Measurements from ENCODE around the gene PACS2. TPM values are rescaled to one million over a fixed set of nuclear protein-coding genes. Genes with fewer than 3 reads are reported as not detected.
"Not testable (repeated sequence)": the region's sequence is repeated elsewhere in the genome, so short reads cannot be mapped to it uniquely, and the experiment has no call there.

Gene PACS2
- total RNA-seq, 2 experiments from 2014 or later, result 32.9 to 38.5 TPM

DNA sequence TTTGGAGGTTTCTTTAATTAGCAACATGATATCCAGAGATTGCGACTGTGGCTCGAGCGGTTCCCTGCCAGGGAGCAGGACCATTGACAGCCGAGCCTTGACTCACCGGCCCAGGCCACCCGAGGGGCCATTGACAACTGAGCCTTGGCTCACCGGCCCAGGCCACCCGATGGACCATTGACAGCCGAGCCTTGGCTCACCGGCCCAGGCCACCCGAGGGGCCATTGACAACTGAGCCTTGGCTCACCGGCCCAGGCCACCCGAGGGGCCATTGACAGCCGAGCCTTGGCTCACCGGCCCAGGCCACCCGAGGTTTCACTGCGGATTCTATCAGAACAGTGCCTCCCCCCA is 13.1 kb downstream of the PACS2 start:
- ATAC-seq; DNase-seq; H3K27ac Mint-ChIP-seq; H3K4me3 Mint-ChIP-seq; CTCF ChIA-PET; H3K36me3 Mint-ChIP-seq (ENCODE audit: low read depth); POLR2A ChIA-PET; H3K9me3 Mint-ChIP-seq (ENCODE audit: insufficient read depth); H3K27me3 Mint-ChIP-seq (ENCODE audit: low read depth): not testable (repeated sequence)
- H3K4me1 Mint-ChIP-seq (ENCODE audit: low read depth), result peaks cover 30% of the 10 kb centered on the region

DNA sequence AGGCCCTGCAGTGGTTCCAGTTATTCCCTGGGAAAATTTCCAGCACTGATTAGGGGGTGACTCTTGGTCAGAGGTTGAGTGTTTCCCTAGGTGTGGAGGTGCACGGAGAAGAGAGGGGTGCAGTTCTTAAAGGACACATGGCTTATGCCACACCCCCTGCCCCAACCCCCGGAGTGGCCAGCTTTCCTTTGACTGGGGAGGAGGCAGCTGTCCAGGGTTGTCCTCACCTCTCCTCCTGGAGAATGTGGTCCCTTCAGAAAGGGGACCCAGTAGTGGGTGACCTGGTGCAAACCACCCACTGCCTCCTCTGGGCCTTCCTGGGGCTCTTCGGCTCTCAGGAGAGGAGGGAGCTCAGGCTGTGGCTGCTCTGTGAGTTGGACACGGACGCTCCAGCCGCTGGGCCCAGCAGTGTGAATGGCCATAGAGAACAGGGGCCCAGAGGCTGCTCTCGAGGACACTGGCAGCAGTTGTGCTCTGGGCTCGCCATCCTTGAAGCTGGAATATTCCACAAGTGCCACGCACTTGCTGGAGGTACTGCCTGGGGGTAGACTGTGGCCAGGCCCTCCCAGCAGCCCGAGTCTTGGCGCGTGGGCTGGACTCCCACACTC is 13.6 kb downstream of the PACS2 start:
- CTCF ChIA-PET, result no interaction called here

GRCh38 chr14:105328678-105329390 is 14.3 kb downstream of the PACS2 start:
- Mint-ChIP-seq H3K36me3 (ENCODE audit: low read depth) (no peaks in the 10 kb centered on the region), H3K9me3 (ENCODE audit: insufficient read depth) (no peaks in the 10 kb centered on the region), H3K27ac (no peak overlapping the region), H3K27me3 (ENCODE audit: low read depth) (no peaks in the 10 kb centered on the region), H3K4me1 (ENCODE audit: low read depth) (peaks cover 33% of the 10 kb centered on the region), H3K4me3 (no peak overlapping the region)
- CTCF ChIA-PET, result no interaction called here
- ATAC-seq (no peak), DNase-seq (no peak)
- POLR2A ChIA-PET, result no interaction called here

More for the DNA sequence above, 13.6 kb downstream of the PACS2 start:
- POLR2A ChIA-PET, result no interaction called here
- DNase-seq, result no peak
- Mint-ChIP-seq H3K27ac (no peak overlapping the region), H3K4me1 (ENCODE audit: low read depth) (peaks cover 33% of the 10 kb centered on the region), H3K27me3 (ENCODE audit: low read depth) (no peaks in the 10 kb centered on the region), H3K4me3 (no peak overlapping the region), H3K36me3 (ENCODE audit: low read depth) (no peaks in the 10 kb centered on the region), H3K9me3 (ENCODE audit: insufficient read depth) (no peaks in the 10 kb centered on the region)
- ATAC-seq, result no peak

DNA sequence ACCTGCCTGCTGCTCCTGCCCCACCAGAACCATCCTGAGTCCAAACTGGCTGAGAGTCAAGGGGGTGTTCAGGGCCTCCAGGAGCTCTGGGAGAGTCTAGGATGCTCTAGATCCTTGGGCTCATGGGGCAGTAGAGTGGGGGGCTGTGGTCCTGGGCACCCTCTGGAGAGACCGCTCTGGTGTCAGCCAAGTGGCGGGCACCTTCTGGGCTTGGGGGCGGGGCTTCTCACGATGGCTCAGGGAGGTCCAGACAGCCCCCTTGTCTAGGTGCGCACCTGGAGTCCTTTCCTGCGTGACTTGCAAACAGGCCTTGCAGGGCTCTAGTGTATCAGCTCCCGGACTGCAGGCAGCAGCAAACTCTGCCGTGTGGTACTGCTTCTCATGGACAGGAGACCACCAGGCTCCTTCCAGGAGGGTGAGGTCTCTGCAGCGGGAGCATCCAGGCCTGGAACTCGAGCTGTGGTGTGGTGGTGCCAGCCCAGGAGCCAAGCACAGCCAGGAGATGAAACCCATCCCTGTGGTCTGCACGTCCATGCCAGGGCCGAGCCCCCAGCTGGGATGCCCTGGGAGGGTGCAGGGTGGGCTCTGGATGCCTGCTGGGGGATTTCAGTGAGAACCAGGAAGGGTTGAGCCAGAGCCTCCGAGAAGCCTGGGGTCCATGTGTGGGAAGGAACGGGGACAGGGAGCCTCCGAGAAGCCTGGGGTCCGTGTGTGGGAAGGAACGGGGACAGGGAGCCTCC is 15.0 kb downstream of the PACS2 start:
- H3K27ac Mint-ChIP-seq, result no peak overlapping the region
- H3K4me3 Mint-ChIP-seq, result no peak overlapping the region
- ChIA-PET CTCF (no interaction called here), POLR2A (no interaction called here)
- ATAC-seq (no peak), DNase-seq (no peak)
- peaks cover 33% of the 10 kb centered on the region for H3K4me1 Mint-ChIP-seq (ENCODE audit: low read depth)
- H3K36me3 Mint-ChIP-seq (ENCODE audit: low read depth), result no peaks in the 10 kb centered on the region
- H3K27me3 Mint-ChIP-seq (ENCODE audit: low read depth), result no peaks in the 10 kb centered on the region
- H3K9me3 Mint-ChIP-seq (ENCODE audit: insufficient read depth), result no peaks in the 10 kb centered on the region

GRCh38 chr14:105330491-105330895 is 15.9 kb downstream of the PACS2 start:
- Mint-ChIP-seq H3K27ac (no peak overlapping the region), H3K4me1 (ENCODE audit: low read depth) (peaks cover 33% of the 10 kb centered on the region), H3K9me3 (ENCODE audit: insufficient read depth) (no peaks in the 10 kb centered on the region), H3K36me3 (ENCODE audit: low read depth) (no peaks in the 10 kb centered on the region), H3K27me3 (ENCODE audit: low read depth) (no peaks in the 10 kb centered on the region), H3K4me3 (no peak overlapping the region)
- DNase-seq (no peak), ATAC-seq (no peak)
- POLR2A ChIA-PET, result no interaction called here
- CTCF ChIA-PET, result no interaction called here

DNA sequence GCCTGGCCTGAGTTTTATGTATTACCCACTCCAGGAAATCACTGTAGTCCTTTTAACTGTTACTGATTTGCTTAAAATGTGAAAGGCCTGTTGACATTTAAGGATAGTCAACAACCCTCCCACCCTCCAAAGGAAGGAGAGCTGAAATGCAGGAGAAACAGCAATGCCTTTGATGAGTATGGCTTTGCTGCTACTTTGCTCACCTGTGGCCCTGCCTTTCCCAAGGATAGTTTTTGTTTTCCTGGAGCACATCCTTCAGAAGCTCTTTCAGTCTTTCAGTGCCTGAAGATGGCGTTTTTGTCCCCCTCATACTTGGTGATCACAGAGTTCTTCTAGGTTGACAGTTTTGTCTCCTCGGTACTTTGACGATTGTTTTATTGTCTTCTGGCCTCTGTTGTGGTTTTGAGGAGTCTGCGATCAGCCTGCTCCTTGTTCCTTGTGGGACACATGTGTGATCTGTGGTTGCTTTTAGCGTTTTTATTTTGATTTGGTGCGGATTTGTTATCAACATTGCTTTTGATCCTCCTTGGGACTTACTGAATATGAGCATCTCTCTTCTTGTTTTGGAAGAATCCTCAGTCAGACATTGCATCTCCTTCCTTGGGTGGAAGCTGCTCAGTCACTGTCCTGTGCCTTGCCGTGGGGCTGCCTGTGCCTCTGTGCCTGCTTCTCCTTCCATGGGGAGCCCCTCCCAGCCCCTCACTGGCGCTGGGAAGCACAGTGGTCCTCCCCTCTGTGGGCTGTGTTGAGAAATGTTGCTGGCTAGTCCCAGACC is 17.2 kb downstream of the PACS2 start:
- Mint-ChIP-seq H3K36me3 (ENCODE audit: low read depth) (no peaks in the 10 kb centered on the region), H3K27me3 (ENCODE audit: low read depth) (no peaks in the 10 kb centered on the region), H3K4me3 (no peak overlapping the region), H3K4me1 (ENCODE audit: low read depth) (peaks cover 33% of the 10 kb centered on the region), H3K9me3 (ENCODE audit: insufficient read depth) (no peaks in the 10 kb centered on the region), H3K27ac (peak overlapping the region; percentile 28)
- CTCF ChIA-PET, result interaction anchor here (1.3 kb wide), 1 partner anchor 158 kb away, joined by 4 read pairs; no protein-coding TSS in a partner anchor
- POLR2A ChIA-PET, result interaction anchor here (0.8 kb wide), 1 partner anchor 125 kb away, joined by 3 read pairs; no protein-coding TSS in a partner anchor
- DNase-seq (no peak), ATAC-seq (no peak)

- Mint-ChIP-seq H3K4me3 (no peak overlapping the region), H3K36me3 (ENCODE audit: low read depth) (no peaks in the 10 kb centered on the region), H3K27ac (no peak overlapping the region), H3K27me3 (ENCODE audit: low read depth) (no peaks in the 10 kb centered on the region), H3K9me3 (ENCODE audit: insufficient read depth) (no peaks in the 10 kb centered on the region), H3K4me1 (ENCODE audit: low read depth) (peaks cover 33% of the 10 kb centered on the region)
- POLR2A ChIA-PET, result no interaction called here
- CTCF ChIA-PET, result no interaction called here
- DNase-seq (no peak), ATAC-seq (no peak)
Observed at GRCh38 chr14:105332350-105332874, 17.9 kb downstream of the PACS2 start.

GRCh38 chr14:105333020-105333490 is 18.5 kb downstream of the PACS2 start:
- no peaks in the 10 kb centered on the region for H3K27me3 Mint-ChIP-seq (ENCODE audit: low read depth)
- DNase-seq, result no peak
- ATAC-seq, result no peak
- ChIA-PET CTCF (no interaction called here), POLR2A (no interaction called here)
- no peak overlapping the region for H3K4me3 Mint-ChIP-seq
- no peaks in the 10 kb centered on the region for H3K36me3 Mint-ChIP-seq (ENCODE audit: low read depth)
- H3K9me3 Mint-ChIP-seq (ENCODE audit: insufficient read depth), result no peaks in the 10 kb centered on the region
- H3K4me1 Mint-ChIP-seq (ENCODE audit: low read depth), result peaks cover 33% of the 10 kb centered on the region
- H3K27ac Mint-ChIP-seq, result no peak overlapping the region

- Mint-ChIP-seq H3K9me3 (ENCODE audit: insufficient read depth) (no peaks in the 10 kb centered on the region), H3K36me3 (ENCODE audit: low read depth) (no peaks in the 10 kb centered on the region), H3K4me1 (ENCODE audit: low read depth) (peaks cover 31% of the 10 kb centered on the region), H3K4me3 (no peak overlapping the region), H3K27ac (no peak overlapping the region), H3K27me3 (ENCODE audit: low read depth) (no peaks in the 10 kb centered on the region)
- ChIA-PET CTCF (interaction anchor here (1.0 kb wide), 1 partner anchor 12 kb away, joined by 3 read pairs; no protein-coding TSS in a partner anchor), POLR2A (no interaction called here)
- no peak for DNase-seq
- ATAC-seq, result no peak
Observed at GRCh38 chr14:105333613-105334364, 19.2 kb downstream of the PACS2 start.

DNA sequence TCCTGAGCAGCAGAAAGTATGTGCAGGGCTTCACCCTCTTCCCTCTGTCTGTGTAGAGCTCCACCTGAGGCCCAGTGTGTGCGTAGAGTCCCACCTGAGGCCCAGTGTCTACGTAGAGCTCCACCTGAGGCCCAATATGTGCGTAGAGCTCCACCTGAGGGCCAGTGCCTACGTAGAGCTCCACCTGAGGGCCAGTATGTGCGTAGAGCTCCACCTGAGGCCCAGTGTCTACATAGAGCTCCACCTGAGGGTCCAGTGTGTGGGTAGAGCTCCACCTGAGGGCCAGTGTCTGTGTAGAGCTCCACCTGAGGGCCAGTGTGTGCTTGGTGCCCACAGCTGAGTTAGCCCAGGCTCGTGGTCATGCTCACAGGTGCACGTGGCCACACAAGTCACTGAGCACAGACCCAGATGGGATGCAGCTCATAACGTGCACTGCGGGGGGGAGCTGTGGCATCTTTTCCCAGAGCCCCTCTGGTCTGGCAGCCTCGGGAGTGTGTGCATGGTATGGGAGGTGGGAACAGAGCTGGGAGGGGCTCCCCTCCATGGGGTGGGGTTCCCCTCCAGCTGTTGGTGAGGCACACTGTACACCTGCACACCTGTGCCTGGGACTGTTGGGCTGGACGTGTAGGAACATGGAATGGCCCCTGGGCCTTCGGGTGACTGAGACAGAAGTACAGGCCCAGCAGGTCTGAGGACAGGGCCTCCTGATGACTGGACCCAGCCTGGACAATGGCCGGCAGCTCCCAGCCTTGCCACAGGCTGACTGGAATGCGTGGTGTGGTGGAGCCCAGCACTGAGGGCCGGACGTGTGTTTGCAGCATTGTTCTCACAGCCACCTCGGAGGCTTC is 20.1 kb downstream of the PACS2 start:
- Mint-ChIP-seq H3K36me3 (ENCODE audit: low read depth) (no peaks in the 10 kb centered on the region), H3K9me3 (ENCODE audit: insufficient read depth) (no peaks in the 10 kb centered on the region), H3K27me3 (ENCODE audit: low read depth) (no peaks in the 10 kb centered on the region), H3K4me3 (no peak overlapping the region), H3K4me1 (ENCODE audit: low read depth) (peaks cover 28% of the 10 kb centered on the region), H3K27ac (no peak overlapping the region)
- POLR2A ChIA-PET, result no interaction called here
- ATAC-seq, result no peak
- CTCF ChIA-PET, result interaction anchor here (1.0 kb wide), 1 partner anchor 11 kb away, joined by 3 read pairs; no protein-coding TSS in a partner anchor
- DNase-seq, result no peak

All from activated CD8-positive, alpha-beta T cell treated with anti-CD3 and anti-CD28 coated beads, Interleukin-2, amount 10 ng/mL, durations not matched to agents 7 days and 5 days (primary cell).